DND-41 (cell line): ENCODE results near the gene OR7G2.

Source experiments
- ATAC-seq: fragments of 200-7000 bp; cut with Tn5 transposase; 3 replicates; pipeline ENCODE4 v1.9.1; 2021; ENCODE audit warnings: low read depth; ENCODE audit not compliant: insufficient read depth
- DNase-seq: peaks from one replicate; pipeline ENCODE4 v3.0.0-alpha.2; 2020
- H2AFZ ChIP-seq: 2 replicates; pipeline ENCODE4 v1.6.0; 2012; ENCODE audit warnings: low read depth, low read length
- H3K27ac ChIP-seq: 2 replicates; pipeline ENCODE4 v1.5.1; 2012; ENCODE audit warnings: low read length, inconsistent platforms
- H3K27me3 ChIP-seq: fragments of 200-600 bp; sonication (generic); 2 replicates; pipeline ENCODE4 v1.6.0; 2012; ENCODE audit warnings: low read length, mild to moderate bottlenecking, inconsistent platforms; ENCODE audit not compliant: insufficient read depth, poor library complexity
- H3K36me3 ChIP-seq: 2 replicates; pipeline ENCODE4 v1.5.1; 2012; ENCODE audit warnings: low read length, inconsistent platforms; ENCODE audit not compliant: insufficient read depth
- H3K4me1 ChIP-seq: 2 replicates; pipeline ENCODE4 v1.5.1; 2012; ENCODE audit warnings: mild to moderate bottlenecking, low read length; ENCODE audit not compliant: insufficient read depth
- H3K4me2 ChIP-seq: 2 replicates; pipeline ENCODE4 v1.6.0; 2012; ENCODE audit warnings: mild to moderate bottlenecking, moderate library complexity, low read length, inconsistent platforms; ENCODE audit not compliant: insufficient read depth
- H3K4me3 ChIP-seq, 2 experiments: fragments of 200-600 bp in 1 of 2; shearing (Covaris generic) in 1 of 2; 2 replicates each; pipeline ENCODE4 v1.5.1; 2012 to 2016; ENCODE audit warnings: inconsistent platforms in 2 of 2, low read length in 2 of 2, mild to moderate bottlenecking in 2 of 2, low read depth in 1 of 2, moderate library complexity in 1 of 2
- H3K79me2 ChIP-seq: 2 replicates; pipeline ENCODE4 v1.6.0; 2012; ENCODE audit warnings: low read length, inconsistent platforms; ENCODE audit not compliant: insufficient read depth
- H3K9ac ChIP-seq: 2 replicates; pipeline ENCODE4 v1.6.0; 2012; ENCODE audit warnings: low read depth, mild to moderate bottlenecking, inconsistent platforms, low read length, moderate library complexity
- H3K9me3 ChIP-seq: 2 replicates; pipeline ENCODE4 v1.5.1; 2012; ENCODE audit warnings: low read length, moderate library complexity, mild to moderate bottlenecking, inconsistent platforms; ENCODE audit not compliant: insufficient read depth, severe bottlenecking
- H4K20me1 ChIP-seq: 2 replicates; pipeline ENCODE4 v1.6.0; 2012; ENCODE audit warnings: low read length; ENCODE audit not compliant: insufficient read depth
- EZH2 ChIP-seq: IDR thresholded peaks from 3 replicates; pipeline ENCODE4 v1.6.1; 2012; ENCODE audit warnings: borderline replicate concordance, low read depth, mild to moderate bottlenecking, moderate library complexity, low read length, inconsistent platforms; ENCODE audit not compliant: severe bottlenecking
- TF ChIP-seq, protein P1 (sequence below): IDR thresholded peaks from 2 replicates; pipeline ENCODE4 v1.5.1; 2012; ENCODE audit warnings: borderline replicate concordance, low read length, moderate library complexity, mild to moderate bottlenecking; ENCODE audit not compliant: poor library complexity, severe bottlenecking; ENCODE audit errors: extremely low read depth

OR7G2 gene

DNA sequence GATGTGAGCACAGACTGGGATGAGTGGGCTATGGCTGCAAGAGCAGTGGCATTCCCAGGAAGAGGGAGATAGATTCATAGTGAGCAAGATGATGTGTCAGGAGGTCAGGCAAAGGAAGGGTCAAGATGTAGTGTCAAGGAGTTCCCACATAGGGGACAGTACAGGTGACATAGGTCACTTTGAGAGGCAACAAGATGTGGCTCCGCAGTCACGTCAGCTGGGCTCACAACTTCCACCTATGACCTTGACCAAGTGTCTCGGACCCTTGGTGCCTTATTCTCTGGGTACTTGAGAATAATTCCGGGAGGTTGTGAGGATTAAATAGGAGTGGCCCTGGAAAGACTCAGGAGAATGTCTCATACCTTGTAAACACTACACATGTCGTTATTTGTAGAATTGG lies 43.4 kb upstream of the OR7G2 start:
- DNase-seq: no peak
- Histone ChIP-seq H3K36me3 (peaks cover 84% of the 10 kb centered on the region), H4K20me1 (peaks cover 59% of the 10 kb centered on the region)

DNA sequence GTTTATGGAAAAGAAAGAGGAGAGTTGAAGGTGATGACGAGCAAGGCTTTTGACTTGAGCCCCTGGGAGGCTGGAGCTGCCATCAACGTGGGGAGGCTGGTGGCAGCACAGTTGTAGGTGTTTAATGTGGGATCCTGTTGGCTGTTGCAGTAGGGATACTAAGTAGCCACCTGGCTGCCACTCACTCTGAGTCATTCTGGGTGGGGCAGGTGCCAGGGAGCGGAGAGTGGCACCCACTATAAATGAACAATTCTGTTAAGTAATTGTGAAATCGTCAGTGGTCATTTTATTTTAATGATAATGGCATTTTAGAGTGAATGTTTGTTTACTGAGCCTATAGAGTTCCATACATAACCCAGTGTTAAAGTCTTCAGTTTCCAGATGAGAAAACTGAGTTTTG lies 42.7 kb upstream of the OR7G2 start:
- H3K27me3 ChIP-seq: no peaks in the 10 kb centered on the region
- no peaks in the 10 kb centered on the region for H3K4me1 ChIP-seq
- H4K20me1 ChIP-seq: peaks cover 61% of the 10 kb centered on the region
- no peak overlapping the region for H3K4me2 ChIP-seq
- H3K36me3 ChIP-seq: peaks cover 83% of the 10 kb centered on the region
- H2AFZ ChIP-seq: no peak overlapping the region
- peaks cover 98% of the 10 kb centered on the region for H3K79me2 ChIP-seq
- no peak for TF ChIP-seq EZH2
- TF ChIP-seq, protein P1, sequence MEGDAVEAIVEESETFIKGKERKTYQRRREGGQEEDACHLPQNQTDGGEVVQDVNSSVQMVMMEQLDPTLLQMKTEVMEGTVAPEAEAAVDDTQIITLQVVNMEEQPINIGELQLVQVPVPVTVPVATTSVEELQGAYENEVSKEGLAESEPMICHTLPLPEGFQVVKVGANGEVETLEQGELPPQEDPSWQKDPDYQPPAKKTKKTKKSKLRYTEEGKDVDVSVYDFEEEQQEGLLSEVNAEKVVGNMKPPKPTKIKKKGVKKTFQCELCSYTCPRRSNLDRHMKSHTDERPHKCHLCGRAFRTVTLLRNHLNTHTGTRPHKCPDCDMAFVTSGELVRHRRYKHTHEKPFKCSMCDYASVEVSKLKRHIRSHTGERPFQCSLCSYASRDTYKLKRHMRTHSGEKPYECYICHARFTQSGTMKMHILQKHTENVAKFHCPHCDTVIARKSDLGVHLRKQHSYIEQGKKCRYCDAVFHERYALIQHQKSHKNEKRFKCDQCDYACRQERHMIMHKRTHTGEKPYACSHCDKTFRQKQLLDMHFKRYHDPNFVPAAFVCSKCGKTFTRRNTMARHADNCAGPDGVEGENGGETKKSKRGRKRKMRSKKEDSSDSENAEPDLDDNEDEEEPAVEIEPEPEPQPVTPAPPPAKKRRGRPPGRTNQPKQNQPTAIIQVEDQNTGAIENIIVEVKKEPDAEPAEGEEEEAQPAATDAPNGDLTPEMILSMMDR: no peak
- H3K27ac ChIP-seq: no peak overlapping the region
- no peak overlapping the region for H3K4me3 ChIP-seq
- no peak for ATAC-seq
- no peak for DNase-seq
- peaks cover 15% of the 10 kb centered on the region for H3K9me3 ChIP-seq
- H3K9ac ChIP-seq: no peak overlapping the region

More for the DNA sequence above, 43.4 kb upstream of the OR7G2 start:
- ATAC-seq: no peak
- Histone ChIP-seq H3K9me3 (peaks cover 9% of the 10 kb centered on the region), H3K27me3 (no peaks in the 10 kb centered on the region), H3K4me1 (no peaks in the 10 kb centered on the region), H3K27ac (no peak overlapping the region), H3K4me3 (no peak overlapping the region), H3K9ac (no peak overlapping the region), H3K4me2 (no peak overlapping the region), H2AFZ (no peak overlapping the region), H3K79me2 (peaks cover 98% of the 10 kb centered on the region)
- TF ChIP-seq EZH2: no peak

DNA sequence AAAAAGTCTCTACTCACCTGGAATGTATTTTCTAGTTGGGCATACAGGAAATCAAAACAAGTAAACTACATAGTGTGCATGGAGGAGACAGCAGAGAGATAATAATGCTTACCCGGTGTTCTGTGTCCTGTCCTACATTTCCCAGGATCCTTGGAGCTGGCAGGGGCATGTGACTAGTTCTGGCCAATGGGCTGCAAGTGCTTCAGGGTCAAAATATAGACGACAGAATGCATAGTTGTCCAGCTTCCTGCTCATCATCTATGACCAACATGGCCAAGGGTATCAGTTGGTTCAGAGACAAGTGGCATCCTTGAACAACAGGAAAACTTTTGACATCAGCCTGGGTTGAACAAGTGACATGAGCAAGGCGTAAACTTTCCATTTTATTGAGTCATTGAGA lies 41.4 kb upstream of the OR7G2 start:
- Histone ChIP-seq H3K4me1 (no peaks in the 10 kb centered on the region), H4K20me1 (peaks cover 56% of the 10 kb centered on the region), H3K27me3 (no peaks in the 10 kb centered on the region), H3K9me3 (peaks cover 23% of the 10 kb centered on the region), H3K79me2 (peaks cover 98% of the 10 kb centered on the region), H3K9ac (no peak overlapping the region), H2AFZ (no peak overlapping the region), H3K27ac (no peak overlapping the region), H3K4me2 (no peak overlapping the region), H3K4me3 (no peak overlapping the region), H3K36me3 (peaks cover 81% of the 10 kb centered on the region)
- ATAC-seq (no peak), DNase-seq (no peak)
- TF ChIP-seq, protein P1: no peak
- no peak for TF ChIP-seq EZH2

DNA sequence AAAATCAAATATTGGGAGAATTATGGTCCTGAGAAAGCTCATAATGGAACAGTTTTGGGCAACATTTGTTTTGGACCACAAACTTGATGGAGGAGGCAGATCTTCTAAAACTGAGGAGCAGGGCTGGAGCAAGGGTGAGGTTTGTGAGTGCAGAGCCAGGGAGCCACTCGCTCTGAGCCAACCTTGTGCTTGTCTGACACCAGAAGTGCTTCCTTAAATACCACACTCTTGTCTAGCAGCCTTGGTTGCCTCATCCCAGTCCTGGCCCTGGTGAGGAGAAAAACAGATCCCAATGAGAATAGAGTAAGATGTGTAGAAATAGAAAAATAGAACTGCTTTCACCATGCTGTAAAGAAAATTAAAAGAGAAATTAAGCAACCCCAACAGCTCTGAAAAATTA lies 39.6 kb upstream of the OR7G2 start:
- Histone ChIP-seq H3K79me2 (peaks cover 98% of the 10 kb centered on the region), H3K36me3 (peaks cover 78% of the 10 kb centered on the region), H3K9ac (no peak overlapping the region), H3K27ac (no peak overlapping the region), H3K4me1 (peaks cover 10% of the 10 kb centered on the region), H3K4me3 (no peak overlapping the region), H2AFZ (no peak overlapping the region), H3K4me2 (no peak overlapping the region), H3K9me3 (peaks cover 25% of the 10 kb centered on the region), H3K27me3 (no peaks in the 10 kb centered on the region), H4K20me1 (peaks cover 47% of the 10 kb centered on the region)
- TF ChIP-seq, protein P1: no peak
- no peak for TF ChIP-seq EZH2
- no peak for DNase-seq
- ATAC-seq: no peak
